Measurements from ENCODE around the gene ATG2A.

GRCh38 chr11:64934682-64935358 is 17.8 kb upstream of the ATG2A start:
- TF ChIP-seq CTCF (IDR thresholded peaks at IDR 0.05; ENCODE audit: insufficient read depth, low read length) (no peak), REST (IDR thresholded peaks at IDR 0.05; ENCODE audit: insufficient replicate concordance, low read depth) (no peak), POLR2AphosphoS5 (IDR thresholded peaks at IDR 0.05; ENCODE audit: low read depth) (no peak), GABPA (IDR thresholded peaks at IDR 0.05; ENCODE audit: low read depth) (no peak), SPI1 (IDR thresholded peaks at IDR 0.05; ENCODE audit: borderline replicate concordance, low read depth) (no peak)

All from HL-60 (cell line).